SK-N-SH (cell line): ENCODE measurements around the gene LRRK2. TPM values are rescaled to one million over a fixed set of nuclear protein-coding genes. Genes with fewer than 3 reads are reported as not detected.

Experiments used
- CTCF ChIA-PET: fragments of 300-600, 350-600 bp; formaldehyde crosslinking; extraction: SDS; loops from one replicate; lab custom pipeline; 2021; lab: Yijun Ruan, JAX
- POLR2A ChIA-PET: fragments of 350-600 bp; sonication (Branson Sonifier 250); formaldehyde crosslinking; extraction: SDS; loops from one replicate; lab custom pipeline; 2020; ENCODE audit warnings: antibody characterized with exemption, inconsistent platforms; lab: Yijun Ruan, JAX
- DNase-seq: peaks from one replicate; pipeline ENCODE4 v3.0.0; 2012
- H2AFZ ChIP-seq: fragments of 200-600 bp; sonication (generic); 2 replicates; pipeline ENCODE4 v1.8.1; 2016; ENCODE audit warnings: antibody characterized with exemption, mild to moderate bottlenecking, low read depth
- H3F3A ChIP-seq: fragments of 200-600 bp; sonication (generic); replicated peaks from 2 replicates; pipeline ENCODE3; 2016; ENCODE audit warnings: antibody characterized with exemption, mild to moderate bottlenecking; ENCODE audit not compliant: insufficient read depth
- H3K27ac ChIP-seq, 2 experiments: fragments of 200-500 bp in 1 of 2; fragments of 200-600 bp in 1 of 2; sonication (Bioruptor generic) in 1 of 2; sonication (generic), shearing (Covaris generic) in 1 of 2; 2 replicates each; pipeline versions ENCODE4 v1.5.1 to v1.6.1; 2014 to 2016; ENCODE audit warnings: low read depth in 2 of 2, inconsistent platforms in 1 of 2, low read length in 1 of 2, mild to moderate bottlenecking in 1 of 2, mixed read lengths in 1 of 2
- H3K27me3 ChIP-seq: fragments of 200-600 bp; sonication (generic), shearing (Covaris generic); 2 replicates; pipeline ENCODE4 v1.6.1; 2016; ENCODE audit warnings: mixed run types; ENCODE audit not compliant: insufficient read depth
- H3K36me3 ChIP-seq, 2 experiments: fragments of 200-500 bp in 1 of 2; fragments of 200-600 bp in 1 of 2; sonication (Bioruptor generic) in 1 of 2; sonication (generic) in 1 of 2; replicated peaks in 1 of 2; 2 replicates each; pipeline versions ENCODE3 to v1.5.1; 2014 to 2016; ENCODE audit warnings: low read length in 1 of 2, mild to moderate bottlenecking in 1 of 2; ENCODE audit not compliant: insufficient read depth in 2 of 2, control insufficient read depth in 1 of 2
- H3K4me1 ChIP-seq, 2 experiments: fragments of 200-500 bp in 1 of 2; fragments of 200-600 bp in 1 of 2; sonication (Bioruptor generic) in 1 of 2; sonication (generic), shearing (Covaris generic) in 1 of 2; 2 replicates each; pipeline versions ENCODE4 v1.5.1 to v1.6.1; 2014 to 2016; ENCODE audit warnings: low read depth in 1 of 2, low read length in 1 of 2, mixed run types in 1 of 2; ENCODE audit not compliant: insufficient read depth in 2 of 2, control insufficient read depth in 1 of 2
- H3K4me2 ChIP-seq: fragments of 200-600 bp; sonication (generic), shearing (Covaris generic); 2 replicates; pipeline ENCODE4 v1.6.1; 2017; ENCODE audit warnings: mixed run types
- H3K4me3 ChIP-seq, 2 experiments: fragments of 200-500 bp in 1 of 2; fragments of 200-600 bp in 1 of 2; sonication (Bioruptor generic) in 1 of 2; sonication (generic), shearing (Covaris generic) in 1 of 2; 2 replicates each; pipeline versions ENCODE4 v1.5.1 to v1.8.1; 2014 to 2016; ENCODE audit warnings: low read depth in 2 of 2, inconsistent platforms in 1 of 2, low read length in 1 of 2, mild to moderate bottlenecking in 1 of 2, mixed read lengths in 1 of 2, moderate library complexity in 1 of 2
- H3K79me2 ChIP-seq: fragments of 200-600 bp; sonication (generic); 2 replicates; pipeline ENCODE4 v1.8.1; 2017; ENCODE audit warnings: mild to moderate bottlenecking; ENCODE audit not compliant: insufficient read depth
- H3K9ac ChIP-seq: fragments of 200-600 bp; sonication (generic); 2 replicates; pipeline ENCODE4 v1.6.1; 2017; ENCODE audit warnings: mixed run types
- H3K9me2 ChIP-seq: fragments of 200-600 bp; sonication (generic); 2 replicates; pipeline ENCODE4 v1.6.1; 2017; ENCODE audit warnings: mixed run types
- H3K9me3 ChIP-seq: fragments of 200-600 bp; sonication (generic); 2 replicates; pipeline ENCODE4 v1.6.1; 2017; ENCODE audit warnings: mixed run types, mild to moderate bottlenecking, moderate library complexity
- H4K20me1 ChIP-seq: fragments of 200-600 bp; sonication (generic); 2 replicates; pipeline ENCODE4 v1.6.1; 2017; ENCODE audit warnings: mild to moderate bottlenecking, mixed run types; ENCODE audit not compliant: insufficient read depth
- EZH2phosphoT487 ChIP-seq: fragments of 200-600 bp; sonication (generic); IDR thresholded peaks from 2 replicates; pipeline ENCODE4 v1.6.1; 2017; ENCODE audit warnings: low read depth, mixed run types, mild to moderate bottlenecking, antibody characterized with exemption, moderate library complexity, borderline replicate concordance
- FOSL2 ChIP-seq: IDR thresholded peaks from 2 replicates; pipeline ENCODE4 v1.4.0; 2012; ENCODE audit warnings: low read depth, mild to moderate bottlenecking, moderate library complexity, borderline replicate concordance
- GABPA ChIP-seq: IDR thresholded peaks from 2 replicates; pipeline ENCODE4 v1.4.0; 2012; ENCODE audit warnings: low read depth, mild to moderate bottlenecking
- MEF2A ChIP-seq: IDR thresholded peaks from 2 replicates; pipeline ENCODE4 v1.4.0; 2012; ENCODE audit warnings: low read depth, borderline replicate concordance
- NFIC ChIP-seq: IDR thresholded peaks from 2 replicates; pipeline ENCODE4 v1.4.0; 2012; ENCODE audit warnings: borderline replicate concordance
- PBX3 ChIP-seq: IDR thresholded peaks from 2 replicates; pipeline ENCODE4; 2012
- POLR2AphosphoS5 ChIP-seq: IDR thresholded peaks from 2 replicates; pipeline ENCODE4 v1.6.1; 2012; ENCODE audit warnings: low read depth, low read length
- RAD21 ChIP-seq: IDR thresholded peaks from 2 replicates; pipeline ENCODE4 v1.6.1; 2012; ENCODE audit warnings: mild to moderate bottlenecking, low read length
- RXRA ChIP-seq: IDR thresholded peaks from 2 replicates; pipeline ENCODE4 v1.4.0; 2012; ENCODE audit warnings: low read depth, mild to moderate bottlenecking, borderline replicate concordance
- WGBS: methylation state at CpG from one replicate; pipeline ENCODE4 v1.1.6; 2017; ENCODE audit warnings: low lambda C conversion rate; 5-methylcytosine and 5-hydroxymethylcytosine counted together
- polyA plus RNA-seq, 3 experiments: library from polyadenylated mRNA; depleted of rRNA; stranded (reverse); fragments of >200 nt; gene quantifications; 2 replicates each; pipeline ENCODE4 v1.2.3, GENCODE V29; 2012
- TF ChIP-seq, protein P1 (sequence below): fragments of 150-350 bp; IDR thresholded peaks from 2 replicates; pipeline ENCODE4 v1.6.1; 2016; ENCODE audit warnings: mild to moderate bottlenecking, low read depth, low read length

The LRRK2 gene
- polyA plus RNA-seq, 1 of the 3 experiments (the other 2 are of a cell fraction) = 0.08 TPM

DNA sequence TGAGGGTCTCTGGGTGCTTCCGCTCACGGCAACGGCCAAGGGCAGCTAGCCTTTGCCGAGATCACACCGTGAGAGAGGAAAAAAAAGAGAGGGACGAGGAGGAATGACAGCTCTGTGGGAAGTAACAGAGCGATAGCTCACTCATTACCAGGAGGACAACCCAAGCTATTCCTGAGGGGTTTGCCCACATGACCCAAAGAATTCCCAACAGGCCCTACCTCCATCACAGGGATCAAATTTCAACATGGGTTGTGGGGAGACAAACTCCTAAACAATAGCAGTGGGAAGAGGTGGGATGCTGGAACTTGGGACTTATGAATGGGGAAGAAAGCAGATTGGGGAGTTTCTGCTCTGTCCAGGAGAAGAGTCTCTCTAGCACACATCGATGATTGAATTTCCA is 180.6 kb downstream of the LRRK2 start:
- Histone ChIP-seq H3K9me2 (no peaks in the 10 kb centered on the region), H3K9me3 (no peaks in the 10 kb centered on the region), H3K4me3 (no peak overlapping the region), H3K27me3 (no peaks in the 10 kb centered on the region), H2AFZ (no peak overlapping the region), H3K4me1 (no peaks in the 10 kb centered on the region), H4K20me1 (no peaks in the 10 kb centered on the region), H3K36me3 (no peaks in the 10 kb centered on the region), H3K4me2 (no peak overlapping the region), H3K9ac (no peak overlapping the region), H3K79me2 (no peaks in the 10 kb centered on the region), H3K27ac (no peak overlapping the region), H3F3A (no peaks in the 10 kb centered on the region)
- 64% methylated on average over 8 of the region's 8 CpGs for WGBS
- ChIA-PET POLR2A (no interaction called here), CTCF (no interaction called here)
- DNase-seq = no peak
- TF ChIP-seq POLR2AphosphoS5 = no peak
- no peak for TF ChIP-seq MEF2A
- TF ChIP-seq, protein P1, sequence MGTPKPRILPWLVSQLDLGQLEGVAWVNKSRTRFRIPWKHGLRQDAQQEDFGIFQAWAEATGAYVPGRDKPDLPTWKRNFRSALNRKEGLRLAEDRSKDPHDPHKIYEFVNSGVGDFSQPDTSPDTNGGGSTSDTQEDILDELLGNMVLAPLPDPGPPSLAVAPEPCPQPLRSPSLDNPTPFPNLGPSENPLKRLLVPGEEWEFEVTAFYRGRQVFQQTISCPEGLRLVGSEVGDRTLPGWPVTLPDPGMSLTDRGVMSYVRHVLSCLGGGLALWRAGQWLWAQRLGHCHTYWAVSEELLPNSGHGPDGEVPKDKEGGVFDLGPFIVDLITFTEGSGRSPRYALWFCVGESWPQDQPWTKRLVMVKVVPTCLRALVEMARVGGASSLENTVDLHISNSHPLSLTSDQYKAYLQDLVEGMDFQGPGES = no peak
- TF ChIP-seq EZH2phosphoT487 = no peak
- no peak for TF ChIP-seq PBX3
- TF ChIP-seq RAD21 = no peak
- TF ChIP-seq GABPA = no peak
- TF ChIP-seq FOSL2 = no peak
- no peak for TF ChIP-seq RXRA
- TF ChIP-seq NFIC = no peak

Other genes starting within 250 kb of the LRRK2 start
- gene SLC2A13, start 118.9 kb upstream of the LRRK2 start, polyA plus RNA-seq (2012; rRNA removed) = 0.21 and 0.24 TPM in 2 replicates